Measurements from ENCODE around the gene SMIM22.

The SMIM22 gene

DNA sequence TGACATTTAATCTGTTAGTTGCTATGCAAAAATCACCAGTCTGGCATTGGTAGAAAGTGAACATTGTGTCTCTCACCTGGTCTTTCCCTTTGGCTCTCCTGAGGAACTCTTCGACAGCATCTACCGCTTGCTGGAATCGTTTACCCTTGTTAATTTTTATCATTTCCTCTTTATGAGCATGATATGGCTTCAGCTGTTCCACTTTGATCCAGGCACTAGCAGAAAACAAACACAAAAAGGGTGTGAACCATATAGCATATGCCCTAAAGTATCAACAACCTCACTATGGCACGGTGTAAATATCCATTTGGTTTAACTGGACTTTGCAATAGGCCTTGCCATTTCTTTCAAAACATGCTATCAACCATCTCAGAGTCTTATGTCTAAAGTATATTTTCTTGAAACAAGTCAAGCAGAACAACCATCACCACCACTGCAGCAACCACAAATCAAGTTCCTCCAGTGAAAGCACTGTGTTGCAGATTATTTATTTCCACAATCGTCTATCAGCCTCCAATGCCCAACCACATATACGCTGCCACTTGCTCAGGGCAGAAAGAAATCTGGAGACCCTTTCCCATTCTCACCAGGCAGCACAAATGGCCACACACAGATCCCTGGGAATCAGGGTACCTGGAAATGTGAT lies 37.7 kb downstream of the SMIM22 start:
- TF ChIP-seq, protein P1, sequence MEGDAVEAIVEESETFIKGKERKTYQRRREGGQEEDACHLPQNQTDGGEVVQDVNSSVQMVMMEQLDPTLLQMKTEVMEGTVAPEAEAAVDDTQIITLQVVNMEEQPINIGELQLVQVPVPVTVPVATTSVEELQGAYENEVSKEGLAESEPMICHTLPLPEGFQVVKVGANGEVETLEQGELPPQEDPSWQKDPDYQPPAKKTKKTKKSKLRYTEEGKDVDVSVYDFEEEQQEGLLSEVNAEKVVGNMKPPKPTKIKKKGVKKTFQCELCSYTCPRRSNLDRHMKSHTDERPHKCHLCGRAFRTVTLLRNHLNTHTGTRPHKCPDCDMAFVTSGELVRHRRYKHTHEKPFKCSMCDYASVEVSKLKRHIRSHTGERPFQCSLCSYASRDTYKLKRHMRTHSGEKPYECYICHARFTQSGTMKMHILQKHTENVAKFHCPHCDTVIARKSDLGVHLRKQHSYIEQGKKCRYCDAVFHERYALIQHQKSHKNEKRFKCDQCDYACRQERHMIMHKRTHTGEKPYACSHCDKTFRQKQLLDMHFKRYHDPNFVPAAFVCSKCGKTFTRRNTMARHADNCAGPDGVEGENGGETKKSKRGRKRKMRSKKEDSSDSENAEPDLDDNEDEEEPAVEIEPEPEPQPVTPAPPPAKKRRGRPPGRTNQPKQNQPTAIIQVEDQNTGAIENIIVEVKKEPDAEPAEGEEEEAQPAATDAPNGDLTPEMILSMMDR (IDR thresholded peaks at IDR 0.05) = no peak

DNA sequence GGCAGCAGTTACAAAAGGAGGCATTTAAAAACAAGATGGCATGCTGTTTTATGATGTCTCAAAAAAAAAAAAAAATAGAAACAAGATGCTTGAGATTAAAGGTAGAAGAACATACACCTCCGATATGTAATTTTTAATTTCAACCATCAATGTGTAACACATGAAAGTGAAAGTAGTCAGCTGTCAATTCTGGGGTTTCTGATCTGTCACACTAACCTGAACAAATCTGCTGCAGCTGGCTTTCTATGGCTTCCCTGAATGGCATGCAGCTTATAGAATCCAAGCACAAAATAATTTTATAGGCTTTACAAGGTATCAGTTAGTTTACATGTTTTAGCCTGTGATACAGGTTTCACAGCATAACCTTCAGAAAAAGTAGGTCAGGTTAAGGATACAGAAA lies 38.4 kb downstream of the SMIM22 start:
- TF ChIP-seq, protein P1 (IDR thresholded peaks at IDR 0.05) = no peak

DNA sequence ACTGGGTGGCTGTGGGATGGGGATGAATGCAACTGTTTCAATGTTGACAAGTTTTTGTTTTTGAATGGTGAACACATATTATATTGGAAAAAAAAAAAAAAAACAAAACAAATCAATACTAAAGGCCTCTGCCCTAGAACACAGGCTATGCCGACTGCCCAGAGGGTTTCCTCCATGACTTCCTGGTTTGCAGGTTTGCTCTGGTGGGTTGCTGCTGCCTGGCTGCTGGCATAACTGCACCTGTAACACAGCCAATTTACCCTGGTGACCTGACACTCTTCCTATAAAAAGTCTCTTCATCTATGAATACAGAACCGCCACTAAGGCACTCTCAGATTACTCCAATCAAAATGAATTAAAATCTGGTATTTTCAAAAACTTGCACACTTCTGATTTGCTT lies 41.6 kb downstream of the SMIM22 start:
- TF ChIP-seq, protein P1 (IDR thresholded peaks at IDR 0.05) = no peak

DNA sequence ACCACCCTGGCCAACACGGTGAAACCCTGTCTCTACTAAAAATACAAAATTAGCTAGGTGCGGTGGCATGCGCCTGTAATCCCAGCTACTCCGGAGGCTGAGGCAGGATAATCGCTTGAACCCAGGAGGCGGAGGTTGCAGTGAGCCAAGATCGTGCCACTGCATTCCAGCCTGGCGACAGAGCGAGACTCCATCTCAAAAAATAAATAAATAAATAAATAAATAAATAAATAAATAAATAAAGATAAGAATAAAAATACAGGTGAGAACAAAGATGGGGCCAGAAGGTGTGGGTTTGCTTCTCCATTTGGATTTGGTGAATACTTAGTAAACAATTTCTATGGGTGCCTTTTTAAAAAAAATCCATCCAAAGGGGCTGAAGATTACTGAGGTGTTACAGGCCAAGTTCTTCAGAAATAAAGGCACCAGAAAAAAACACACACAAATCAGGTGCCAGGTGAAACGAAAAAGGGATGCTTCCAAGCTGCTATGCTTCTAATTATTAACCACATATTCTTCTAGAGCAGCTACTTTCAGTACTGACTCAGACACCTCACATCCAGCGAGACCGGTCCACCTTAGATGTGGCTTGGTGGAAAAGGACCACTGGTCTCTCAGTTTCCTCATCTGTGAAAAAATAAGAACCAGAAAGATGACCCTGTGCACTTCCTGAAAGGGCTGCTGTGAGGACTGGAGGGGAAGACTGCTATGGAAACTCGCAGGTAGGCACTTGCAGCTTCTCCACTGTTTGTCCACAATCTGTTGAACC lies 42.7 kb downstream of the SMIM22 start:
- TF ChIP-seq, protein P1 (IDR thresholded peaks at IDR 0.05) = no peak

DNA sequence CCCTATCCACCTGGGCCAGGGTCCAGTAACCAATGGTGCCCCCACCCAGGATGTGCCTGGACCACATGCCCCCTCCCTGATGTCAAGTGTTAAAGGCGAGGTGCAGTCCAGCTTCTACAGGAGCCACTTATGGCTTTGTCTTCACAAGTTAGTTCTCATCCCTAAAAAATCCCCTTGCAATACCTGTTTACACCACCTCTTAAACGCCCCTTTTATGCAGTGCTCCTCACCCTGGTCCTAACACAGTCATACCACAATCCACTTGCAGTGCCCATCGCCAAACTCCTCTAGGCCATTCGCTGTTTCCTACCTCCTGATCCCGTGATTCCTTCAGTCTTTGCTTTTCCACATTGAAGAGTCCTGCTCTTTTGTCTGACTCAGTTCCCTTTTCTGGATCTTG lies 44.8 kb downstream of the SMIM22 start:
- TF ChIP-seq, protein P1 (IDR thresholded peaks at IDR 0.05) = no peak

DNA sequence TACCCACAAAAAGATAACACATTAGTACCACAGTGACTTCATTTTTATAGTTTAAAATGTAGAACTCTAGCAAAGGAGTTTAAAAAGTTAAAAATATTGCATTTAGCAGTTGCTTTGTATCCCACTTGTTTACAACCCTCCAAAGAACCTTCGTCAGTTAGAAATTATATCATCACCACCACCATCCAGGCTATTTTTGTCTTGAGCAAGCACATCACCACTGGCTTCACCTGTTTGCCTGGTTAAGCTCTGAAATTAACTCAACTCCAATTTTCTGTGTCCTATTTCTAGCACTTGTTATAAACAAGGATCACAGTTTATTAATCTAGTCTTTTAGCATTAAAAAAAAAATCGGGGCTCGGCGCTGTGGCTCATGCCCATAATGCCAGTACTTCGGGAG lies 45.8 kb downstream of the SMIM22 start:
- TF ChIP-seq, protein P1 (IDR thresholded peaks at IDR 0.05) = no peak

All from LNCAP (cell line).